GM21576 (cell line): ENCODE measurements around the gene UNC5B.

ENCODE experiments used
- ATAC-seq: cut with Tn5 transposase; IDR thresholded peaks from one replicate; pipeline ENCODE4 v1.9.1; 2021; ENCODE audit warnings: mild to moderate bottlenecking, moderate library complexity; ENCODE audit not compliant: unreplicated experiment

Gene UNC5B

DNA sequence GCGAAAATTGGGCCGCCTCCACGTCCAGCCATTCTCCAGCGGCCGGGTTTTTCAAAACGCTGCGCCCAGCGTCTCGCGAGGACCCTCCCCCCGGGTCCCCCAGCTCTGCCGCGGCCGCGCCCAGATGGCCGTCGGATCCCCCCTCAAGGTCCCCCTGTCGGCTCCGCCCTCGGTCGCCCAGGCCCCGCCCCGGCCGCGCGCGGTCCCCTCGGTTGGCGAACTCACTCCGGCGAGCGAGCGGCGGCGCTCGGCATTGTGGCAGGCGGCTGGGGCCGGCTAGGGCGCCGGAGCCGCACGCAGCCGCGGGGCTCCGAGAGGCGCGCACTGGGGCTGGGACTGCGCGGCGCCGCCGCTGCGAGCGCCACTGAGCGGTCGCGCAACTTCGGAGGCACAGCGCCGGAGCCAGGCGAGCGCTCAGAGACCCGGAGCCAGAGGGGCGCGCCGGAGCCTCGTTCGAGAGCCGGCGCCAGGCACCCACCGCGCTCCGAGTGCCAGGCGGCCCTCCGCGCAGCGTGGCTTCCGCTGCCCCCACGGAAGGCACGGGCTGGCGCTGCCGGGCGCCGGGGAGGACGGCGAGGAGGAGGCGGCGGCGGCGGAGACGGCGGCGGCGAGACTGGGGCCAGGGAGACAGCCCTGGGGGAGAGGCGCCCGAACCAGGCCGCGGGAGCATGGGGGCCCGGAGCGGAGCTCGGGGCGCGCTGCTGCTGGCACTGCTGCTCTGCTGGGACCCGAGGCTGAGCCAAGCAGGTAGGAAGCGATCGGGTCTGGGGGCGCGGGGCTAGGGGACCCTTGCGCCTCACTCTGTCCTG, at the start of gene UNC5B:
TSS of gene UNC5B (plus strand) at position 253 of the 809 bp plus-strand sequence. CDS start at position 669, 416 bp downstream.
- ATAC-seq, result no peak

DNA sequence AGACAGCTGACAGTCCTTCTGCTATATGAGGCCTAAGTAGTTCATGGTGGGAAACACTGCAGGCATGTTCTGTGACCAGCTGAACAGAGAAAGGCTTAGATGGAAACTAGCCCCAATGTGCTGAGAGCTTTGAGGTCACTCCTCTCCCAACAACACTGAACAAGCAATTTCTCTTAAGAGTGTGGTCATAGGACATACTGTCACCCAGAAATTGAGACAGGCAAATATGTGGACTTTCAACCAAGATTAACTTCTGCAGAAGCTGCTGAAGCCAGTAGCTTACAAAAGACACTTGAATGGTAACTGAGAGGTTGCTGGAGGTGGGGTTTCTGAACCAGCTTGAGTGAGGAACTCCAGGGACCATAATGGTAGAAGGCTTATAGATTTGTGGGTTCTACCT, 38.9 kb upstream of the UNC5B start:
- ATAC-seq, result no peak

DNA sequence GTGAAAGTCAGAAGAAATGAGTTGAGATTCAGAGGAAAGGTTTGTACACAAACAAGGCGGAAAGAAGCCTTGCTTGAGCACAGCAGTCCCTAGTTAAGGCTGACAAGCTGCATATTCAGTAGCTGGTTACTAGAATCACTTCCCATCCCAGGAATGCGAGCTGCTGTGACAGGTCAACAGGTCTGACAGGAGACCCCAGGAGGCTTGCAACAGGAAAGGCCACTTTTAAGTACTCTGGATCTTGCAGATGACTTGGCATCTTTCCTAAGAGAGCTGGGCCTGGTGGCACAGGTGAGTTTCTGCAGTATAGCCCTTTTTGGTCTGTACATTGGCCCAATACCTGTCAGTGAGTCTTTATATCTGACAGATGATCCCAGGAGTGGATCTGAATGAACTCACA, 35.7 kb upstream of the UNC5B start:
- no peak for ATAC-seq

GRCh38 chr10:71177651-71178199, 34.6 kb upstream of the UNC5B start:
- no peak for ATAC-seq

DNA sequence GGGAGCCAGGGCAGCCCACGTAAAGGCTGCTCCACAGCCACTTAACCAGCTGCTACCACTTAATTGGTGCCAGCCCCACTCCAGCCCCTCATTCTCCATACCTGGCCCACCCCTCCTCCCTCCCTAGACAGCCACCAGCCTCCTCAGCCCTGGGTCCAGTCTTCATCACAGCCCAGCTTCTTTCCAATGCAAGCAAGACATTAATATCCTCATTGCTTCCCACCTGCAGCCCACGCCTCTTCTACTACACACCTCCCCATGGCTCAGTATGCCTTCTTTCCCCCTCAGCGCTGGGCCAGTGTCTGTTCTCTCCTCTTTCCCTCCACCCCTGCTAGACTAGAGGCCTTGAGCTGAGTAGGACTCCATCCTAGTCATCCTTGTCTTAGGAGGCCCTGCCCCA, 33.5 kb upstream of the UNC5B start:
- ATAC-seq, result no peak

DNA sequence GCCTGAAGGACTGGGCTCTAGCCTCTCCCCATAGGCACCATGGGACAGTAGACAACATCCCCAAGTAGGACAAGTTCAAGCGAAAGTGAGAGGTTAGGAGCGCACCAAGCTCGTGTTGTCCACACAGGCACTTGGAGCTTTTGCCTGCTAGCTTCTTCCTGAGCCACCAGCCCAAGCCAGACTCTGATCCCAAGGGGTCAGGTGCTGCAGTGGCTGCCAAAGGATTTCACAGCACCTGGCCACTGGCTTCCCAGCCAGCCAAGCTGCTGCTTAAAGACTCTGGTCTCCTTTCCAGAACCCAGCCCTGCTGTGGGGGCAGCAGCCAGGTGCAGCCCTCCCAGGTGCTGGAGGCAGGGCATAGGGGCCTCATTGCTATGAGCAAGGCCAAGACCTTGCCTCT, 33.0 kb upstream of the UNC5B start:
- no peak for ATAC-seq

- ATAC-seq, result no peak
Measured at GRCh38 chr10:71184421-71184820, 27.9 kb upstream of the UNC5B start.

DNA sequence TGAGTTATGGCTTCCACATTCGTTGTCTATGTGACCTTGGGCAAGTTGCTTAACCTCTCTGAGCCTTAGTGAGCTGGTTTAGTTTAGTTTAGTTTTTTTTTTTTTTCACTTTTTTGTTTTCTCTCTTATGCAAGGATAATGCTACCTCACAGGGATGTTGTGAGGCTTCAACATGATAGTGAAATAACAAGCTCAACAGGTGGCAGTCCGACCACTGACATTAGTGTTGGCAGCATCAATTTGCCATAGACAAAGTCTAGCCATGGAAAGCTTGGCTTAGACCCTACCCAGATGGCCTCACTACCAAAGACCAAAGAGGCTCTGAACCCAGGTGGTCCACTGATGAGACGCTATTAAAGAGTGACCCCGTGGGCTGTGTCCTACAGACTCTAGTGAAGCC, 27.2 kb upstream of the UNC5B start:
- ATAC-seq, result no peak

GRCh38 chr10:71187197-71187596, 25.2 kb upstream of the UNC5B start:
- no peak for ATAC-seq

- no peak for ATAC-seq
Measured at GRCh38 chr10:71187600-71187999, 24.8 kb upstream of the UNC5B start.

DNA sequence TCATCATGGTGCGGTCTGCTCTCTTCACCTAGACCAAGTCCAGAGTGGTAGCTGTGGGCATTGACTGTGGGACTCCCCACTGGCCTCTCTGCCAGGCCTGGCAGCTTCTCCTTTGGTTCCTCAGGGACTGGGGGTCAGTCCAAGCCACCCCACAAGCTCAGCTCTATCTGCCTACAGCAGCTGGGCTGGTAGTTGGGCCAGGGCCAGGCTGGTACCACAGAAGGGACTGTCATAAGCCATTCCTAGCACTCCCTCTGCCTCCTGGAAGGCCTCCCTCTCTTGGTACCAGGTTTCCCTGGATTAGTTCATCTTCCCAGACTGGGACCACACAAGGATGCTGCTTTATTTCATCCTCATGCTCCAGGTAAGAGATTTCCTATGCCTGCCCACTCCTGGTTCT, 24.2 kb upstream of the UNC5B start:
- ATAC-seq, result no peak

- ATAC-seq, result no peak
Measured at GRCh38 chr10:71191019-71191418, 21.4 kb upstream of the UNC5B start.

GRCh38 chr10:71191551-71192076, 20.8 kb upstream of the UNC5B start:
- no peak for ATAC-seq

- no peak for ATAC-seq
Measured at GRCh38 chr10:71193516-71193915, 18.9 kb upstream of the UNC5B start.

- ATAC-seq, result no peak
Measured at GRCh38 chr10:71197955-71198354, 14.4 kb upstream of the UNC5B start.

- ATAC-seq, result no peak
Measured at GRCh38 chr10:71201849-71202248, 10.5 kb upstream of the UNC5B start.

- no peak for ATAC-seq
Measured at GRCh38 chr10:71202314-71202713, 10.1 kb upstream of the UNC5B start.

GRCh38 chr10:71203124-71203523, 9.2 kb upstream of the UNC5B start:
- no peak for ATAC-seq

DNA sequence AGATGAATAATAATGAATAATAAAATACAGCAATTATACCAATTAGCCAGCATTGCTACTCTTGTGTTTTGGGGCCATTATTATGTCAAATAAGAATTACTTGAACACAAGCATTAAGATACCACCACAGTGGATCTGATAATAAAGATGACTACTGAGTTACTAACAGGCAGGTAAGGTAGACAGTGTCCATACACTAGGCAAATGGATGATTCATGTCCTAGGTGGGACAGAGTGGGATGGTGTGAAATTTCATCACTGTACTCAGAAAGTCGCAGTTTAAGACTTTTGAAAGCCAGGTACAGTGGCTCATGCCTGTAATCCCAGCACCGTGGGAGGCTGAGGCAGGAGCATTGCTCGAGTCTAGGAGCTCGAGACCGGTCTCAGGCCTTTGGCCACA, 8.7 kb upstream of the UNC5B start:
- ATAC-seq, result no peak

- ATAC-seq, result no peak
Measured at GRCh38 chr10:71204746-71205145, 7.6 kb upstream of the UNC5B start.

DNA sequence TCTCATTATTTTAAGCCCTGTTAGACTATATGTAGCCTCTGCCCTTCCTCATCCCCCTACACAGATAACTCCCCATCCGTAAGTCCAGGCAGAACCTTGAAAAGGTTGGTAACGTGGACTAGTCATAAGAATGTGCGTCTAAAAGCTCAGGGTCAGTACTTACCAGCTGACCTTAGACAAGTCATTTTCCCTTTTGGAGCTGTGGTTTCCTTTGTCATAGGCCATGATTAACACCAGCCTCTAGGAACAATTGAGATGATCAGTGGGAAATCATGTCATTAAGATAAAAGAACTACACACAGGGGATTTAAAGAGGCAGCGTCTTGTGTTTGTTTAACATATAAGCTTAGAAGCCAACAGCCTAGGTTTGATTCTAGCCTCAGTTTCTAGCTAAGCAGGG, 6.9 kb upstream of the UNC5B start:
- ATAC-seq, result no peak

DNA sequence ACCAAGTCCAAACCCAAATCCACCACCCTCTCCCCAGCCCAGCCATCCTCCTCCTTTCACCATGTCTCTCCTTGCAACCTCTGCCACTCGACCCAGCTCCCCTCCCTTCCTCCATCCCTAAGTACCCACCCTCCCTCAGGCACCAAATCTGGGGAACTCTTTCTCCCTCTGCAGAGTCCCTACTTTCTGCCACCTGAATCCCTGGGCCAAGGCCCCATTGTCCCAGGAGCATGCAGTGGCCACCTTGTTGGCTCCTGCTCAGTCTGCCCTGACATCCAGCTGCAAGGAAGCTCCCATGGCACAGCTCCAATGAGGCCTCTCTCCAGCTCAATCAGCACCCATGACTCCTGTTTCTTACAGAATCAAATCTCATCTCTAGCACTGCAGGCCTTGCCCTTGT, 5.5 kb upstream of the UNC5B start:
- ATAC-seq, result no peak

DNA sequence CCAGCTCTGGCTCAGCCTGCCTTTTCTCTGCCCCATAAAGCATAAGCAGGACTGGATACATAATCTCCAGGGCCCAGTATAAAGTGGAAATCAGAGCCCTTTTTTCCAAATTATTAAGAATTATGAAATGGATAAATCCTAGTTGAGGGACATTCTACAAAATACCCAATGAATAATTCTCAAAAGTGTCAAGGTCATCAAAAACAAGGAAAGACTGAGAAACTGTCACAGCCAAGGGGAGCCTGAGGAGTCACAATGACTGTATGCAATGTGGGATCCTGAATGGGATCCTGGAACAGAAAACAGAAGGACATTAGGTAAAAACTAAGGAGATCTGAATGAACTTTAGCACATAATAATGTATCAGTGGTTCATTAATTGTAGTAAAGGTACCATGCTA, 4.8 kb upstream of the UNC5B start:
- ATAC-seq, result no peak
